Smooth muscle cell of the pulmonary artery (primary cell): ENCODE data around the gene DEFB119. TPM values are rescaled to one million over a fixed set of nuclear protein-coding genes. Genes with fewer than 3 reads are reported as not detected.

Experiments
- total RNA-seq: library from RNA; depleted of rRNA; stranded (reverse); fragments of >200 nt; gene quantifications from 2 replicates; pipeline ENCODE4 v1.2.3, GENCODE V29; 2014

The DEFB119 gene
- not detected in 2 replicates for total RNA-seq

GRCh38 chr20:31390490-31390889 is at the start of gene DEFB119:
Gene DEFB119, minus strand, starts transcription at chr20:31390590. Its CDS starts 107 bp downstream, at chr20:31390483.

DNA sequence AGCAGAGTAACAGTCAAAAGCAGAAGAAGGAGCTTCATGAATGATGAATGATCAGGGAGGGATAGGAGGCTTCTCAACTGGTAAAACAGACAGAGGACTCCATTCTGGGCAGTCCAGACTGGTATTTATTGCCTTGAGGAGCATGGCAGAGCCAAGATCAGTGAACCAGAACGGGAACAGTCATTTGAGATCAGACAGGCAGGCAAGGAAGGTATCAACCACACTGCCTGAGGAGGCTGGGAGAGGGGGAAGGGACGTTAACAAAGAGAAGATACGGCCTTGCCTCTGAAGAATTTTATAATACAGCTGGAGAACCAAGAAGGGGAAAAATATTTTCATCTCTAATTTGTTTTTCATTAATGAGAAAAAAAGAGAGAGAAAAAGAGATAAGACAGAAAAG is 15.7 kb upstream of the DEFB119 start, which contains the start of gene DEFB121:
TSS of gene DEFB121 (minus strand) at position 101 of the 400 bp plus-strand sequence. CDS start at position 38, 63 bp downstream.

GRCh38 chr20:31368301-31368700 is 22.1 kb downstream of the DEFB119 start, which contains the start of gene DEFB118:
Gene DEFB118, plus strand, starts transcription at chr20:31368601. Its CDS starts 50 bp downstream, at chr20:31368651.

Other genes starting within 250 kb of the DEFB119 start
- gene DEFB115, start 132.9 kb downstream of the DEFB119 start, total RNA-seq = not detected in 2 replicates
- gene DEFB116, start 82.0 kb downstream of the DEFB119 start, total RNA-seq = not detected in 2 replicates
- gene DEFB118, start 22.0 kb downstream of the DEFB119 start, total RNA-seq = not detected in 2 replicates
- not detected in 2 replicates for gene DEFB121, start 15.6 kb upstream of the DEFB119 start, total RNA-seq
- not detected in 2 replicates for gene DEFB123, start 50.0 kb upstream of the DEFB119 start, total RNA-seq
- not detected in 2 replicates for gene DEFB124, start 84.5 kb upstream of the DEFB119 start, total RNA-seq
- 0.07 and 4.0 TPM in 2 replicates for gene REM1, start 84.7 kb upstream of the DEFB119 start, total RNA-seq
- gene HM13, start 123.9 kb upstream of the DEFB119 start, total RNA-seq = 101 and 113 TPM in 2 replicates
- gene ID1, start 214.7 kb upstream of the DEFB119 start, total RNA-seq = 54.3 and 178 TPM in 2 replicates
- gene COX4I2, start 247.3 kb upstream of the DEFB119 start, total RNA-seq = 0.13 TPM in 1 of 2 replicates, not detected in the other